Panc1 (cell line): Measurements from ENCODE around the gene SIRPD.

Experiments used
- POLR2AphosphoS5 ChIP-seq: IDR thresholded peaks from 2 replicates; pipeline ENCODE4 v1.6.1; 2012; ENCODE audit warnings: mild to moderate bottlenecking, low read depth, low read length, moderate library complexity
- SIN3A ChIP-seq: IDR thresholded peaks from 2 replicates; pipeline ENCODE4 v1.6.1; 2012; ENCODE audit warnings: low read depth, mild to moderate bottlenecking, low read length, moderate library complexity, borderline replicate concordance; ENCODE audit not compliant: insufficient read depth
- TCF7L2 ChIP-seq: IDR thresholded peaks from 2 replicates; pipeline ENCODE4 v1.6.1; 2011; ENCODE audit warnings: mild to moderate bottlenecking, low read depth, low read length, inconsistent platforms
- TF ChIP-seq, protein P1 (sequence below): fragments of 450-650 bp; IDR thresholded peaks from 2 replicates; pipeline ENCODE4 v1.5.1; 2017; ENCODE audit warnings: mild to moderate bottlenecking
- TF ChIP-seq, protein P2 (sequence below), 2 experiments: IDR thresholded peaks; 2 replicates each; pipeline ENCODE4 v1.6.1; 2011 to 2012; ENCODE audit warnings: low read depth in 2 of 2, control low read depth in 1 of 2, low read length in 1 of 2, mild to moderate bottlenecking in 1 of 2, moderate library complexity in 1 of 2; ENCODE audit not compliant: insufficient read depth in 1 of 2

DNA sequence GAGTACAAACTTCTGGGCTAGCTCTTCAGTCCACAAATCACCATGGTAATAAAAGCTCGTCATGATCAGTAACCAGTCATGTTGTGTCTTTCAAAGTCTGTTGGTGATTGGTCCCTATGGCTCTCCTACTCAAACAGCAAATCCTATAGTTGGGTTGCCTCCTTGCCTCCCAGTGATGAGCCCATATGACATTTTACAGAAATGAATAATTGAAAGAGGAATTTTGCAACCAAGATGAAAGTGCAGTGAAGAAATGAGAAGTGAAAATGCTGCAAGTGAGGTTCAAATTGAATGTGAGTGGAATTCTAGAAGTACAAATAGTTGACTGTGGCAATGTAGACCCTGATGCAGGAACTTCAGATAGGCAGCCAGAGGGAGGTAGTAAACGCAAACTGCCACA, 5.1 kb upstream of the SIRPD start:
- TF ChIP-seq POLR2AphosphoS5 (no peak), TCF7L2 (no peak), SIN3A (no peak)
- TF ChIP-seq, protein P1, sequence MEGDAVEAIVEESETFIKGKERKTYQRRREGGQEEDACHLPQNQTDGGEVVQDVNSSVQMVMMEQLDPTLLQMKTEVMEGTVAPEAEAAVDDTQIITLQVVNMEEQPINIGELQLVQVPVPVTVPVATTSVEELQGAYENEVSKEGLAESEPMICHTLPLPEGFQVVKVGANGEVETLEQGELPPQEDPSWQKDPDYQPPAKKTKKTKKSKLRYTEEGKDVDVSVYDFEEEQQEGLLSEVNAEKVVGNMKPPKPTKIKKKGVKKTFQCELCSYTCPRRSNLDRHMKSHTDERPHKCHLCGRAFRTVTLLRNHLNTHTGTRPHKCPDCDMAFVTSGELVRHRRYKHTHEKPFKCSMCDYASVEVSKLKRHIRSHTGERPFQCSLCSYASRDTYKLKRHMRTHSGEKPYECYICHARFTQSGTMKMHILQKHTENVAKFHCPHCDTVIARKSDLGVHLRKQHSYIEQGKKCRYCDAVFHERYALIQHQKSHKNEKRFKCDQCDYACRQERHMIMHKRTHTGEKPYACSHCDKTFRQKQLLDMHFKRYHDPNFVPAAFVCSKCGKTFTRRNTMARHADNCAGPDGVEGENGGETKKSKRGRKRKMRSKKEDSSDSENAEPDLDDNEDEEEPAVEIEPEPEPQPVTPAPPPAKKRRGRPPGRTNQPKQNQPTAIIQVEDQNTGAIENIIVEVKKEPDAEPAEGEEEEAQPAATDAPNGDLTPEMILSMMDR, result no peak
- TF ChIP-seq, protein P2, sequence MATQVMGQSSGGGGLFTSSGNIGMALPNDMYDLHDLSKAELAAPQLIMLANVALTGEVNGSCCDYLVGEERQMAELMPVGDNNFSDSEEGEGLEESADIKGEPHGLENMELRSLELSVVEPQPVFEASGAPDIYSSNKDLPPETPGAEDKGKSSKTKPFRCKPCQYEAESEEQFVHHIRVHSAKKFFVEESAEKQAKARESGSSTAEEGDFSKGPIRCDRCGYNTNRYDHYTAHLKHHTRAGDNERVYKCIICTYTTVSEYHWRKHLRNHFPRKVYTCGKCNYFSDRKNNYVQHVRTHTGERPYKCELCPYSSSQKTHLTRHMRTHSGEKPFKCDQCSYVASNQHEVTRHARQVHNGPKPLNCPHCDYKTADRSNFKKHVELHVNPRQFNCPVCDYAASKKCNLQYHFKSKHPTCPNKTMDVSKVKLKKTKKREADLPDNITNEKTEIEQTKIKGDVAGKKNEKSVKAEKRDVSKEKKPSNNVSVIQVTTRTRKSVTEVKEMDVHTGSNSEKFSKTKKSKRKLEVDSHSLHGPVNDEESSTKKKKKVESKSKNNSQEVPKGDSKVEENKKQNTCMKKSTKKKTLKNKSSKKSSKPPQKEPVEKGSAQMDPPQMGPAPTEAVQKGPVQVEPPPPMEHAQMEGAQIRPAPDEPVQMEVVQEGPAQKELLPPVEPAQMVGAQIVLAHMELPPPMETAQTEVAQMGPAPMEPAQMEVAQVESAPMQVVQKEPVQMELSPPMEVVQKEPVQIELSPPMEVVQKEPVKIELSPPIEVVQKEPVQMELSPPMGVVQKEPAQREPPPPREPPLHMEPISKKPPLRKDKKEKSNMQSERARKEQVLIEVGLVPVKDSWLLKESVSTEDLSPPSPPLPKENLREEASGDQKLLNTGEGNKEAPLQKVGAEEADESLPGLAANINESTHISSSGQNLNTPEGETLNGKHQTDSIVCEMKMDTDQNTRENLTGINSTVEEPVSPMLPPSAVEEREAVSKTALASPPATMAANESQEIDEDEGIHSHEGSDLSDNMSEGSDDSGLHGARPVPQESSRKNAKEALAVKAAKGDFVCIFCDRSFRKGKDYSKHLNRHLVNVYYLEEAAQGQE (IDR thresholded peaks at IDR 0.05; ENCODE audit: insufficient read depth in 1 of 2, low read depth in 2 of 2, low read length in 1 of 2), result no peak
